Measurements from ENCODE around the gene ARHGAP44.

The ARHGAP44 gene

DNA sequence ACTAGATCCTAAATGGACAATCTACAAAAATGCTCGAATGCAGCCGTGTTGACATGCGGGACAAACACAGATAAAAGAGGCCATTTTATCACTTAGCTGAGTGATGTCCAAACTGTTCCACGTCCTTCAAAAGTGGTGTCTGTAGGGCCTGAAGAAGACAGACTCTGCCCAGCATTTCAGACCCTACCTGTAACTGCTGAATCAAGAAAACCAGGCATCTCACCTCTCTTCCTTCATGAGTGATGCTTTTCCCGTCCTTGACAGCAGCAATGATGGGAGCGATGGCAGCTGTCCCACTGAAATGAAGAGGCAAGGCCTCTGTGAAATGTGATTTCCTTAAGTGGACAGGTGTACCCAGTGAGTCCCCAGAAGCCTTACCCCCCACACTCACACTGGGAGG is 216.2 kb downstream of the ARHGAP44 start:
- H3K27ac ChIP-seq: no peak overlapping the region
- TF ChIP-seq, protein P1, sequence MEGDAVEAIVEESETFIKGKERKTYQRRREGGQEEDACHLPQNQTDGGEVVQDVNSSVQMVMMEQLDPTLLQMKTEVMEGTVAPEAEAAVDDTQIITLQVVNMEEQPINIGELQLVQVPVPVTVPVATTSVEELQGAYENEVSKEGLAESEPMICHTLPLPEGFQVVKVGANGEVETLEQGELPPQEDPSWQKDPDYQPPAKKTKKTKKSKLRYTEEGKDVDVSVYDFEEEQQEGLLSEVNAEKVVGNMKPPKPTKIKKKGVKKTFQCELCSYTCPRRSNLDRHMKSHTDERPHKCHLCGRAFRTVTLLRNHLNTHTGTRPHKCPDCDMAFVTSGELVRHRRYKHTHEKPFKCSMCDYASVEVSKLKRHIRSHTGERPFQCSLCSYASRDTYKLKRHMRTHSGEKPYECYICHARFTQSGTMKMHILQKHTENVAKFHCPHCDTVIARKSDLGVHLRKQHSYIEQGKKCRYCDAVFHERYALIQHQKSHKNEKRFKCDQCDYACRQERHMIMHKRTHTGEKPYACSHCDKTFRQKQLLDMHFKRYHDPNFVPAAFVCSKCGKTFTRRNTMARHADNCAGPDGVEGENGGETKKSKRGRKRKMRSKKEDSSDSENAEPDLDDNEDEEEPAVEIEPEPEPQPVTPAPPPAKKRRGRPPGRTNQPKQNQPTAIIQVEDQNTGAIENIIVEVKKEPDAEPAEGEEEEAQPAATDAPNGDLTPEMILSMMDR (IDR thresholded peaks at IDR 0.05): no peak
- no peak for TF ChIP-seq ZFX (IDR thresholded peaks at IDR 0.05; ENCODE audit: borderline replicate concordance)

DNA sequence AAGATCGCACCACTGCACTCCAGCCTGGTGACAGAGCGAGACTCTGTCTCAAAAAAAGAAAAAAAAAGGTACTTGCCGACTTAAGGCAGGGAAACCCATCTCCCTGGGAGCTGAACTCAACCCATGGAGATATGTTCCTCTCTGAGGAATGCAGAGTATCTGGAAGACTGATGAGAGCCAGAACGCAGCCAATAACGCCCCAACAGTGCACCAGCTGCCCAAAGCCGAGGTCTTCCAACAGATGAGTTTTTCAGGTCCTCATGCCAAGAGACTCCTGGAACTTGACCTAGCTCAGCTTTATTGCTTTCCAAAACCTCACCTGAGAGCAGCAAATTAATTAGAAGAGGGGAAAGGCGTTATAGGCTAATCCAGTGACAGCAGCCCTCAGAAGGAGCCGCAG is 219.2 kb downstream of the ARHGAP44 start:
- TF ChIP-seq, protein P1 (IDR thresholded peaks at IDR 0.05): no peak
- TF ChIP-seq ZFX (IDR thresholded peaks at IDR 0.05; ENCODE audit: borderline replicate concordance): no peak
- no peak overlapping the region for H3K27ac ChIP-seq

DNA sequence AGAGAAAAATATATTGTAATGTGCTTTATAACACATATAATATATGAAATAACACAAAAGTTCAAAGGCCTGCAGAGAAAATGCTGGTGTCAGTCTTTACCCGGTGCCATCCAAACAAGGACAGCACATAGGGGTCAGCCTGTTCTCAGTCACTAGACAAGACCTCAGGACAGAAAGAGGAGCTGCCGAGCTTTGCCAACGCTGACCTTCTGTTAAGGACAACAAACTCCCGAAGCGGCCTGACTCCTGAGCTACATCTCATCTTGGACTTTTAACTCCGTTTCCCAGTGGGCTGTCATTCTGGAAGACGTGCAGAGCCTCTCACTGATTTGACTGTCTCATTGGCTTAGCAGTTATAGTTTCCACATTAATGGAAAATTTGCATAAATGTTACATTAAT is 221.7 kb downstream of the ARHGAP44 start:
- no peak overlapping the region for H3K27ac ChIP-seq
- TF ChIP-seq ZFX (IDR thresholded peaks at IDR 0.05; ENCODE audit: borderline replicate concordance): no peak
- TF ChIP-seq, protein P1 (IDR thresholded peaks at IDR 0.05): no peak

DNA sequence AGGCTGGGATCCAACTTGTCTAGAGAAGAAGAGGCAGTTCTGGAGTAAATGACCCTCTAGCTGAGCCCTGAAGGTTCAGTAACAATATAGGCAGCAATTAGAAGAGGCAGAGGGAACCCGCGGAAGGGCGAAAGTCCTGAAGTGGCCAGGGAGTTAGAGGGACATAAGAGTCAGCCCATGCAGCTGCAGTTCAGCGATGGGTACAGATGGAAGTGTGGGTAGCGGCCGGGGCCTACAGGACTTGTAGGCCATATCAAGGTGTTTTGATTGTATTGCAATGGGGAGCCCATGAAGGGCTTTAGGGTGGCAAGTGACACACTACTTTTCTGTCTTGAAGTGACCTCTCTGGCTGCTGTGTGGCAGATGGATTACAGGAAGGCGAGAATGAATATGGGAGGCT is 225.5 kb downstream of the ARHGAP44 start:
- no peak overlapping the region for H3K27ac ChIP-seq
- TF ChIP-seq, protein P1 (IDR thresholded peaks at IDR 0.05): no peak
- TF ChIP-seq ZFX (IDR thresholded peaks at IDR 0.05; ENCODE audit: borderline replicate concordance): no peak

DNA sequence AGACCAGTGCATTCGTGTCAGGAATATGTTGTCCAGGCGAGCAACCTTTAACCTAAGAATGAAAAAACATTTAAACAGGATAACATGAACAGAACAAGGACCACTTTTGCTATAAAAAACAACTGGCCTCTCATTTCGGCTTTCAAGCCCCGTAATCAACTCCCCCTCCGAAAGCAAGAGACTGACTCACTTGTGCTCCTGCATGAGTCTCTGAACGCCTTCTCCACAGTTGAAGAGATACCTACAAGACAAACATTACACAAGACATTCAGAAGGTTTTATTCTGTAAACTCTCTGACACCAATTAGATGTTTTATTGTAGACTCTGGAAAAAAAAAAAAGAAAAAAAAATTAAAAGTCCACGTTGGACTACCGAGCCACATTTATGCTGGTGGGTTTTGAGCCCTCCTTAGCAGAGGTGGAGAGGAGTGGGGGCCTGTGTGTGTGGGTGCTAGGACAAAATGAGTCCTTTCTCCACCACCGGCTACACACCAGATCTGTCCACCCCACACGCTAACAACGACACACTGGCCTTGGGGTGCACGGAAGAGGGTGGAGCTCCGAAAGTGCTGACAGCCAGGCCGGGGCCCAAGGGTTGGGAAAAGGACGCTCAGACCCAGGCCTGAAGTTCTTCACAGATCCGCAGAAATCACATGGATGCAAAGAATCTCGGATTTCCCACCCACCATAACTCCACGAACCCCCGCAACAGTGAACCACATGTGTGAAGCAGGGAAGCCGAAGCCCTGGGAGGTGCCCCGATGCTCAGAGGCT is 227.8 kb downstream of the ARHGAP44 start:
- no peak for TF ChIP-seq ZFX (IDR thresholded peaks at IDR 0.05; ENCODE audit: borderline replicate concordance)
- TF ChIP-seq, protein P1 (IDR thresholded peaks at IDR 0.05): no peak
- peak overlapping the region; percentile 91 for H3K27ac ChIP-seq

DNA sequence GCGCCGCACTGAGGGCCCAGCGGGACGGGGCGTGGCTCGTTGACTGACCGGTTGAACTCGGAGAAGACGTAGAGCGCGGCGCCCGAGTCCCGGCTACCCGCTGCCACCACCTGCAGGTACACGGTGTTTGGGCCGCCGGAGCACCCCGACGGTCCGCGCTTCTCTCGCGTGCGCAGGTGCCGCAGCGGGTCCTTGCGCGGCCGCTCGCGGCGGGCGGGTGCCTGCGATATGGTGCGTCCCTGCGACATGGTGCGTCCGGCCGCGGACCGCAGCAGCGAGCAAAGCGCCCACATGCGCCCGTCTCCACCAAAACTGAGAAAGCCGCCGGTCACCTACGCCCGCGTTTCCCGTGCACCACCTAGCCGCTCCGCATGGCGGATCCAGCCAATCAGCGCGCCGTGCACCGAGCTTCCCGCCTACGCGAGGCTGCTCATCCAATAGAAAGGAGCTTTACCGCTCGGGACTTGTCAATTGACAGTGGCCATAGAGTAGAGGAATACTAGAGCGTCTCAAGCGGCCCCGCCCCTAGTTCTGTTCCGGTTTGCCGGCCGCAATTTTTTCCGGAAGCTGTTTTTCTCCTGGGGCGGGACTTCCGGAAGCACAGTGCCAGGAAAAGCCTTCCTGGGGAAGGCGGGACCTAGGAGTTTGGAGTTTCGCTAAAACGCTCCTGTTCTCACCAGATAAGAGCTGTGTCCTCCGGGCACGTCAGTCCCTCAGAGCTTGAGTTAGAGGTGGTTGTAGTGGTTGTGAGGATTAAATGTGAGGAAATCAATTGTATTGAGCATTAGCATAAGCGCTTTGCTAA is 228.6 kb downstream of the ARHGAP44 start, which contains the start of gene ELAC2:
ELAC2 (minus strand) TSS at position 373 of the 805 bp plus-strand sequence; CDS start at position 293, 80 bp downstream.
- no peak for TF ChIP-seq ZFX (IDR thresholded peaks at IDR 0.05; ENCODE audit: borderline replicate concordance)
- TF ChIP-seq, protein P1 (IDR thresholded peaks at IDR 0.05): peak; percentile 39; the same call in 1 of the 2 replicates
- H3K27ac ChIP-seq: peak within 1 kb of the TSS; percentile 91

DNA sequence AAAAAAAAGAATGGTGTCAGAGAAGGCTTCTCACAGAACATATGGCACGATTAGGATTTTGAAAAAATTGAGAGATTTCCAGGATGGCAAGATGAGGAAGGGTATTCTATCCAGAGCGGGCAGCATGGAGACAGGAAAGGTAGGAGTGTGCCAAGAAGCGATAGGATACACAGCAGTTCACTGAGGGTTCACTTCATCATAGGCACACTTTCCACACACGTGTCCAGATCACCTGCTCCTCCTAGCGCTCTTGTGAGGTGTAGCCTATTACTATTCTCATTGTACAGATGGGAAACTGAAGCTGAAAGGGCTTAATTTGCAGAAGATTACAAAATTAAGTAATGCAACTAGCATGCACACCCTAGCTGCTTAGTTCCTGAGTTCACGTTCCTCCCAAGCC is 234.7 kb downstream of the ARHGAP44 start:
- no peak for TF ChIP-seq ZFX (IDR thresholded peaks at IDR 0.05; ENCODE audit: borderline replicate concordance)
- TF ChIP-seq, protein P1 (IDR thresholded peaks at IDR 0.05): no peak

More for the DNA sequence above, 234.7 kb downstream of the ARHGAP44 start:
- no peak overlapping the region for H3K27ac ChIP-seq

Measured in 22Rv1 (cell line).